Endothelial cell (in vitro differentiated cells): ENCODE measurements around the gene CISD3. TPM values are rescaled to one million over a fixed set of nuclear protein-coding genes. Genes with fewer than 3 reads are reported as not detected.

ENCODE experiments used
- DNase-seq: peaks from one replicate; pipeline ENCODE4 v3.0.0; 2021; ENCODE audit warnings: low spot score
- H3K27ac Mint-ChIP-seq: one replicate; pipeline ENCODE4 v1.8.0; 2021; ENCODE audit warnings: mixed read lengths, inconsistent platforms; ENCODE audit not compliant: unreplicated experiment
- H3K27me3 Mint-ChIP-seq: one replicate; pipeline ENCODE4 v1.8.0; 2021; ENCODE audit warnings: mild to moderate bottlenecking, moderate library complexity, mixed read lengths, inconsistent platforms; ENCODE audit not compliant: unreplicated experiment
- H3K36me3 Mint-ChIP-seq: one replicate; pipeline ENCODE4 v1.8.0; 2021; ENCODE audit warnings: mild to moderate bottlenecking, low read depth, mixed read lengths, inconsistent platforms; ENCODE audit not compliant: unreplicated experiment
- H3K4me1 Mint-ChIP-seq: one replicate; pipeline ENCODE4 v1.8.0; 2021; ENCODE audit warnings: mild to moderate bottlenecking, mixed read lengths, inconsistent platforms; ENCODE audit not compliant: unreplicated experiment
- H3K4me3 Mint-ChIP-seq: one replicate; pipeline ENCODE4 v1.8.0; 2021; ENCODE audit warnings: mild to moderate bottlenecking, mixed read lengths, inconsistent platforms; ENCODE audit not compliant: unreplicated experiment
- H3K9me3 Mint-ChIP-seq: one replicate; pipeline ENCODE4 v1.8.0; 2021; ENCODE audit warnings: mixed read lengths, inconsistent platforms; ENCODE audit not compliant: unreplicated experiment
- CTCF ChIP-seq: fragments of 200-600 bp; sonication (generic); IDR thresholded peaks from one replicate; pipeline ENCODE4 v1.5.0; 2021; ENCODE audit warnings: antibody characterized with exemption; ENCODE audit not compliant: unreplicated experiment
- total RNA-seq: library from RNA; stranded (reverse); fragmentation: NEBNext Ultra II Directional; extraction: Animal tissue kit (Norgen Biotek cat#: 25700); gene quantifications from one replicate; pipeline ENCODE4 v1.2.1, GENCODE V29; 2021; ENCODE audit not compliant: unreplicated experiment

CISD3 gene
- total RNA-seq, 1 donor from 2014 or later: 17.0 TPM

GRCh38 chr17:38745545-38745944 lies 15.4 kb downstream of the CISD3 start:
- H3K27me3 Mint-ChIP-seq: peaks cover 12% of the 10 kb centered on the region
- H3K9me3 Mint-ChIP-seq: no peaks in the 10 kb centered on the region
- no peak overlapping the region for H3K27ac Mint-ChIP-seq
- no peak for TF ChIP-seq CTCF
- peak overlapping the region; percentile 42 for H3K4me3 Mint-ChIP-seq
- H3K4me1 Mint-ChIP-seq: peaks cover 48% of the 10 kb centered on the region
- no peak for DNase-seq
- H3K36me3 Mint-ChIP-seq: peaks cover 14% of the 10 kb centered on the region

GRCh38 chr17:38746004-38746848 lies 16.1 kb downstream of the CISD3 start:
- Mint-ChIP-seq H3K27ac (peak overlapping the region; percentile 22), H3K4me1 (peaks cover 48% of the 10 kb centered on the region), H3K36me3 (peaks cover 18% of the 10 kb centered on the region), H3K9me3 (no peaks in the 10 kb centered on the region), H3K27me3 (peaks cover 12% of the 10 kb centered on the region), H3K4me3 (peak overlapping the region; percentile 87)
- DNase-seq: no peak
- TF ChIP-seq CTCF: no peak

- no peak overlapping the region for H3K27ac Mint-ChIP-seq
- peaks cover 25% of the 10 kb centered on the region for H3K36me3 Mint-ChIP-seq
- H3K4me3 Mint-ChIP-seq: peak overlapping the region; percentile 87
- TF ChIP-seq CTCF: no peak
- no peaks in the 10 kb centered on the region for H3K9me3 Mint-ChIP-seq
- peaks cover 48% of the 10 kb centered on the region for H3K4me1 Mint-ChIP-seq
- H3K27me3 Mint-ChIP-seq: peaks cover 20% of the 10 kb centered on the region
- DNase-seq: peak; percentile 41
These were observed 16.8 kb downstream of the CISD3 start for GRCh38 chr17:38746849-38747462.

- Mint-ChIP-seq H3K27ac (no peak overlapping the region), H3K36me3 (peaks cover 25% of the 10 kb centered on the region), H3K27me3 (peaks cover 23% of the 10 kb centered on the region), H3K4me3 (peak overlapping the region; percentile 93), H3K9me3 (no peaks in the 10 kb centered on the region), H3K4me1 (peaks cover 45% of the 10 kb centered on the region)
- no peak for TF ChIP-seq CTCF
- peak; percentile 55 for DNase-seq
These were observed 17.5 kb downstream of the CISD3 start for GRCh38 chr17:38747463-38748148.
